ENCODE results near the gene SNCA.

The SNCA gene

DNA sequence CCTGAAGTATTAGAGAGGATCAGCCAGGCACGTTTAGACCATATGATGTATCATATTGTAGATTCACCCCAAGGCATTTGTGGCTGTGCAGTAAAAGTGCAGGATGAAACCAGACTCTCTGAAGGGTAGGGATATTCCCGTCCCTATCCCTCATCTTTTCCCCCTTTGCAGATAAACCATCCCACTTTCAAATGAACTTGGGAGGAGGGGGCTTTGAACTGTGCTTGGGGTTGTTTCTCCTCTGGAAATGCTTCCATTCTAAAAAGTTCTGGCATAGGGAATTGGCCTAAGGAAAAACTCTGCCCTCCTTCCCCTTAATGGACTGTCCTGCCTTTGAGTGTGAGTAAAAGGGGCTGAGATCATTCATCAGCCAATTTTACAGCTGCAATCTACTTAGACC is 23.8 kb downstream of the SNCA start:
- no peak for DNase-seq

DNA sequence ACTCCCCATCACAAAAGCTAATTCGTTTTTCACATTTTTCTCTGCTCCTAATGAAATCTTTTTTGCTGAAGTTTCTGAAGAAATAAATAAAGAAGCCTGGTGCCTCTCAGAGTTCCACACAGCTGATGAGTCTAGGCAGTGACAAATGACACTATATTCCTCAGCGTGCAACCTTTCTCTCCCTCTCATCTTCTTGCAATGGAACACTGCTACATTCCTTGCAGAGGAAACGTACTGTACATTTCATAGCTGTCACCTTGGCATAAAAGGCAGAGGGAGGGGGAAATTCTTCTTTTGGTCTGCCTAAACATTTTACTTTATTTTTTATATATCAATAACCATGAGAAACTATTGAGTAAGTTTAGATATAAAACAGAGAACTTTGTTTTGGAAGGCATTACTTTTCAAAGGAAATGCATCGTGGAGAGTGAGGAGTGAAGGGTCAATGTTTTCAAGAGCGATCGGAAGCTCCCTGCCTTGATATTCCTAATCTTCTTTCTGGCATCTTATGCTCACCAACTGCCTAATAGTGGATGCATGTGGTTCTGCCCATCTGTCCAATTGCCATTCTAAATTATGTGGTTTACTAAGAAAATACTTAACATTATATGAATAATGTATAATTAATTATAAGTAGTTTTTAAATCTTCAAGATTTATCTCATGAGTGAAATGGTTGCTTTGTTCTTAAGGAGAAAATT is 29.4 kb downstream of the SNCA start:
- no peak for DNase-seq

DNA sequence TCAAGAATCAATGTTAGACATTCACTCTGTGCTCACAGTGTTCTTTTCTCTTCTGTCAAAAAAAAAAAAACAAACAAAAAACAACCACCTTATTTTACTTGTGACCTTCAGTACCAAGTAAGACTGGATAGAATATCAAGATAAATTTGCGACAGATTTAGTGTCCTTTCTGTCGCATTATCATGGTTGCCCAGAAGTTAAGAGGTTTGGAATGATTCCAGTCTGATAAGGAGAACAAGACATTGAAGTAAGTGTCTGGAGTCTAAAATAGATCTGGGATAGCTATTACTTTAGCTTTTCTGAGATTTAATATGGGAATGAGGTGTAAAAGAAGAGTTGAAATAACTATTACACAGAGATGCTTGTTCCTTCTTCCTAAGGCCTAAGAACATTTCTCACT is 31.7 kb downstream of the SNCA start:
- no peak for DNase-seq

GRCh38 chr4:89803915-89804314 is 33.0 kb downstream of the SNCA start:
- no peak for DNase-seq

- DNase-seq = no peak
Observed at GRCh38 chr4:89803036-89803435, 33.9 kb downstream of the SNCA start.

GRCh38 chr4:89800527-89801103 is 36.3 kb downstream of the SNCA start:
- no peak for DNase-seq

DNA sequence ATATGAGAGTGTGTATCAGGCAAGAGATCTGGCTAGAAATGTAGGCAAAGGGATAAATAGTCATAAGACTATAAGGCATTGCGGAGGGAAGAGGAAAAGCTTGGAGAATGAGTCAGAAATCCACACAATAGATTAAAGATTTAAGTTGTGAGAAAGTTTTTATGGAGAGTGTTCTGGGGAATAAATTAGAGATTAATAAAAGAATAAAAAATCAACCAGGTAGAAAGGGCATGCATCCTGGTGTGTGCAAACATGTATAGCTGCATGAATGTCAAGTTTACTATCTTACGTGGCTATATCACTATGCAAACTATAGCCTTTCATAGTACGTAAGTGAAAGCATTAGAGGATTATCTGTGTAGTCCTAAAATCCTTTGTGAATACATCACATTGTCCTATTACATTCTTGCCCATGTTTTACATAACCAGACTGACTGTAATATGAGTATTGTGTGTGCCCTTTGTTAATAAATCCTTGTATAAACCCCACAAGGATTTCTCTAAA is 36.9 kb downstream of the SNCA start:
- DNase-seq = no peak

DNA sequence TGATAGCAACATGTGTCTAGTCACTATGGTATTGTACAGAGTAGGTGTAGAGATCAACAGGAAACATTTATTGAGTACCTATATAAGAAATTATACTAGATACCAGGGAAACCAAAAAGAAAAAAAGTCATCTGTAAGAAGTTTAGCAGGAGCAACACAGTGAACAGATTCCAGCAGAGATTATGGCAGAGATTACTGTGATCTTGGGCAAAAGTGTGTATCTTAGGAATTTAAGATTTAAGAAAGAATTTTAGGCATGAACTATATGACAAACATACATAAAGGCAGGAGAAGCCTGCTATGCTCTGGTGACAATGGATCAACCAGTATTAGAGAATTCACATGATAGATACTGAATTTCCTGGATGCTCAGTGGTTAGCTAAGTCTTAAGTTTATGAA is 37.9 kb downstream of the SNCA start:
- DNase-seq = no peak

GRCh38 chr4:89797117-89797516 is 39.8 kb downstream of the SNCA start:
- DNase-seq = no peak

DNA sequence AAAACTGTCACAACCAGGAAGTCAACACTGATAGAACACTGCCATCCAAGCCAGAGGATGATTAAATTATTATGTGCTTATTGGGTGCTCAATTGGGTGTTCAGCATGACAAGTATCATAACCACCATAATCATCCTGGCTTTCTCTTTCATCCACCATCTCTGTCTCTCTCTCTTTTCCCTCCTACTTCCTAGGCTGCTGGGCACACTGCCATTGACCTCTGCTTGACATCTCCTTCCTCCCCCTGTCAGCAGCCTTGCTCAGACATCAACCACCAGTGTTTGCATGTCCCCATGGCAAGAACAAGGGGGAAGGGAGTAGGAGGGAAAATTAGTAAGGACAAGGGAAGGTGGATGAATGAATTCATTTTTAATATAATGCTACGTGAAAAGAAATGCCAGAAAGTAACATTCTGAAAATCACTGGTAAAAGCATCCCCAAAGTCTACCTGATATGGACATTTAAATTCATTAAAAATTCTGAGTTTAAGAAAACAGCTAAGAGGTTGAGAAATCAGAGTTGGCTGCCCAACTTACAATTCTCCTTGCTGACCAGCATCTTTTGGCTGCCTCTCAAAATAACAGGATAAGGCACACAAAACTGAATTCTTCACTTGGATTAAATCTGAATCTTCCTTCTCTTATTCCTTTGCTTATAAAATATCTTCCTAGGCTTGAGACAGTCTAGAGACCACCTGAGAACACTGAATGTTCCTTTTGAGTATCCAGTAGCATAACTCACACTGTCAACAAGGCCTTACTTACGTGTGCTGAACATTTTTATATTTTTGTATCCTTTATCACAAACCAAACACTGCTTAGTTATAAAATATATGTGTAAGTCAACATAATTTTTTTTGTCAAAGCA is 48.5 kb downstream of the SNCA start:
- DNase-seq = no peak

DNA sequence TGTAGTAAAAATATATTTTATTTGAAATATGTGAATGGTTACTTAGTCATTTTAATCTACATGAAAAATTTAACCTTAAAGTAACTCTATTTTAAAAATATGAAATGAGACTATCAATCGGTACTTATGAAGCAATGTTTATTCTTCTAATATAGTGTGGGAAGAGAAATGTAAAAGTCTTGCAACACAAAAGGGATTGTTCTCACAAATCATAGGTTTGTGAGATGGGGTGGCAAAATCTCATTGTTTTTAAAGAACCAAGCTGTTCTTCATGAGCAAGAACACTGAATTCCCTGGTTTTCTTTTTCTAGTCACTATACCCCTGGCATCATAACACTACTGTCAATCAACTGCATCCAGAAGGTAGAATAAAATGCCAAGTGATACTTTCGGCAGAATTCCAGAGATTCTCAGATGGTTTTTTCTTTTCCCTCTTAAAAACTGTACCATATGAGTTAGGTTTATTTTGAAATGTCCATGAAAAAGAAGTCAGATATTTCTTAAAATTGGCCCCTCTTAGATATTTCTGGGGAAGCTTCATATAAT is 52.2 kb downstream of the SNCA start:
- no peak for DNase-seq

- DNase-seq = no peak
Observed at GRCh38 chr4:89781321-89781720, 55.6 kb downstream of the SNCA start.

GRCh38 chr4:89773805-89774204 is 63.2 kb downstream of the SNCA start:
- no peak for DNase-seq

GRCh38 chr4:89769856-89770255 is 67.1 kb downstream of the SNCA start:
- no peak for DNase-seq

GRCh38 chr4:89767924-89768323 is 69.0 kb downstream of the SNCA start:
- DNase-seq = no peak

GRCh38 chr4:89765966-89766365 is 71.0 kb downstream of the SNCA start:
- no peak for DNase-seq

DNA sequence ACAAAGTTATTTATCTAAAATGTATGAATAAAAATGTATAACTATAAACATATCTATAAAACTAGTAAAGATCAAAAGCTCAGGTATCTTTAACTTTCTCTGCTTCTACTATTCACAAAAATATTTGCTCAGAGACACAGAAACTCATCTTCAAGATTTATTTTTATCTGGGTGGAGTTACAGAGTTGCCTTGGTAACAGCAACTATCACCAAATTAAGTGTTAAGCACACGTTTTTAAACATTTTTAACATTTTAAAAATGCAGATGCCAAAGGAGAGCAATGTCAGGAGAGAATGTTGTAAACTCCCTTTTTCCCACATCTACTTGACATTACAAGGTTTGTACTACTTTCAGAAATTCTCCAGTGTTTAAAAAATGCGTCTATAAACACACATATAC is 71.4 kb downstream of the SNCA start:
- DNase-seq = no peak

GRCh38 chr4:89762311-89762710 is 74.7 kb downstream of the SNCA start:
- no peak for DNase-seq

DNA sequence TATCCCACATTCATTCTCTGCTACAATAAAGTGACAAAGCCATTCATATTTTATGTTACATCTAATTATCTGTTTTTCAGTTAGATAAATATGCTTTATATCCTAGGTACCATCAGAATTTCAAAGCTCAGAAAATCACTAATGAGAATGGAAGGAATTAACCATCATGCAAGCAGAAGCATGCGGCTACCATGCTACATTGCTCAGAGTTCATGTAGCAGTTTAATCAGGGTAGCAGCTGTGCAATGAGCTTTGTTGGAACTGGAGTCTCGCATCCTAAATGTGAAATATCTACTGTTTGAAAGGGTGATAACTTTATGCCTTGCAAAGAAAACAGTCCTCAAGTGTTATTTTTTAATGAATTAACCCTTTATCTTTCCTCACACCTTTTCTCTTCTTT is 77.5 kb downstream of the SNCA start:
- DNase-seq = no peak

DNA sequence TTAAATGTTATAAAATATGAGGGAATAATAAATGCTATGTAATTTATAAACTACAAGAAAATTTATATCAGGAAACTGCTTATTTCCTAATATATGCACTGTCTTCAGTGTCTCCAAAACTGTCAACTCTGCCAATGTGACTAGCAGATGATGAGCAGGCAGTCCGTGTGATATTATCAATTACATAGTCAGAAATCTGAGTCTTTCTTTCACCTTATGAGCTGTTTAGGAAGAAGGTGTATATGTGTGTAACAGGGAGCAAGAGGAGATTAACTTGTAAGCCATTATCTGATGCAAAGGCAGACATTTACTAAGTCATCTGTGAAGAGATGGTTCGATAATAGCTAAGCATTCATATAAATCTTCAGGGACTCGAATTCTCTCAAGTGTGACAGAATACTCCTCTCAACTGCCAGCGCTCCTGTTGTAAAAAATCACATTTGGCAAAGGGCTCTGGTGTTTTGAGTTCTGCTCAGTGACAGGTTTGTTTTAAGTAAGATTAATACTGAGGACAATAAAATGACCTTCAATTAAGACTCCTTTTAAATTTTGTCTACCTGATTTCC is 79.7 kb downstream of the SNCA start:
- DNase-seq = no peak

DNA sequence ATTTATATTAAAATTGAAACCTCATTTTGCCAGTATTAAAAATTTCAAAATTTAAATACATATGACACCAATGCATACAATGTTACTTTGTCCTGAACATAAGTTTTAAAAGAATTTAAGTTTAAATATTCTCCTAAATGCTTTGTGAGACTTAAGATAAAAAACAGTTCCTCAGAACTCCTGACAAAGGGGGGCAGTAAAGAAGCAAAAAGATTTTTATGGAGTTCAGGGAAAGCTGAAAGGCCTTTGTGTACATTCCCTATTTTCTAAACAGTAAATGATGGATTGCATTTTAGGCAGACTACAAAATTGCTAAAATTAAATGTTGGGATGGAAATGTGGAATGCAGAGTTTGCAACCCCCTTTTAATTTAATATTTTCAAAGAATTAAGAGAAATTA is 81.7 kb downstream of the SNCA start:
- no peak for DNase-seq

- no peak for DNase-seq
Observed at GRCh38 chr4:89754531-89754930, 82.4 kb downstream of the SNCA start.

- DNase-seq = no peak
Observed at GRCh38 chr4:89753601-89754066, 83.3 kb downstream of the SNCA start.

All from CD4-positive, alpha-beta T cell treated with Interleukin-4 for 1 hour (primary cell).